ENCODE data around the gene ACKR4.

The ACKR4 gene

GRCh38 chr3:132622148-132622547 lies 25.1 kb downstream of the ACKR4 start:
- H3K9me3 ChIP-seq (ENCODE audit: control insufficient read depth in 2 of 2, low read length in 2 of 2) = no peaks in the 10 kb centered on the region
- H3K36me3 ChIP-seq (ENCODE audit: control insufficient read depth in 2 of 2, insufficient read depth in 2 of 2, low read length in 2 of 2) = peaks cover 5 to 10% of the 10 kb centered on the region in 2 donors
- H3K27me3 ChIP-seq (ENCODE audit: control insufficient read depth in 1 of 2, insufficient read depth in 2 of 2, low read length in 2 of 2) = no peaks in the 10 kb centered on the region
- no peak overlapping the region for H3K9ac ChIP-seq (ENCODE audit: low read length in 2 of 2)
- no peaks in the 10 kb centered on the region for H3K4me1 ChIP-seq (ENCODE audit: control insufficient read depth, insufficient read depth, low read length)
- H3K27ac ChIP-seq (ENCODE audit: low read length) = no peak overlapping the region
- H3K4me3 ChIP-seq (ENCODE audit: low read length in 2 of 2) = no peak overlapping the region

GRCh38 chr3:132622761-132623160 lies 25.7 kb downstream of the ACKR4 start:
- H3K27ac ChIP-seq (ENCODE audit: low read length) = no peak overlapping the region
- no peaks in the 10 kb centered on the region for H3K9me3 ChIP-seq (ENCODE audit: control insufficient read depth in 2 of 2, low read length in 2 of 2)
- H3K4me3 ChIP-seq (ENCODE audit: low read length in 2 of 2) = no peak overlapping the region
- H3K9ac ChIP-seq (ENCODE audit: low read length in 2 of 2) = no peak overlapping the region
- no peaks in the 10 kb centered on the region for H3K27me3 ChIP-seq (ENCODE audit: control insufficient read depth in 1 of 2, insufficient read depth in 2 of 2, low read length in 2 of 2)
- no peaks in the 10 kb centered on the region for H3K4me1 ChIP-seq (ENCODE audit: control insufficient read depth, insufficient read depth, low read length)
- peaks cover 5 to 10% of the 10 kb centered on the region in 2 donors for H3K36me3 ChIP-seq (ENCODE audit: control insufficient read depth in 2 of 2, insufficient read depth in 2 of 2, low read length in 2 of 2)

- Histone ChIP-seq H3K9ac (ENCODE audit: low read length in 2 of 2) (no peak overlapping the region), H3K27ac (ENCODE audit: low read length) (no peak overlapping the region), H3K36me3 (ENCODE audit: control insufficient read depth in 2 of 2, insufficient read depth in 2 of 2, low read length in 2 of 2) (peaks cover 8 to 10% of the 10 kb centered on the region in 2 donors), H3K4me3 (ENCODE audit: low read length in 2 of 2) (no peak overlapping the region), H3K27me3 (ENCODE audit: control insufficient read depth in 1 of 2, insufficient read depth in 2 of 2, low read length in 2 of 2) (no peaks in the 10 kb centered on the region), H3K4me1 (ENCODE audit: control insufficient read depth, insufficient read depth, low read length) (no peaks in the 10 kb centered on the region), H3K9me3 (ENCODE audit: control insufficient read depth in 2 of 2, low read length in 2 of 2) (no peaks in the 10 kb centered on the region)
Measured at GRCh38 chr3:132623646-132624045, 26.6 kb downstream of the ACKR4 start.

GRCh38 chr3:132624790-132625189 lies 27.7 kb downstream of the ACKR4 start:
- H3K27me3 ChIP-seq (ENCODE audit: control insufficient read depth in 1 of 2, insufficient read depth in 2 of 2, low read length in 2 of 2) = no peaks in the 10 kb centered on the region
- H3K4me3 ChIP-seq (ENCODE audit: low read length in 2 of 2) = no peak overlapping the region
- no peak overlapping the region for H3K9ac ChIP-seq (ENCODE audit: low read length in 2 of 2)
- H3K27ac ChIP-seq (ENCODE audit: low read length) = no peak overlapping the region
- peaks cover 8 to 10% of the 10 kb centered on the region in 2 donors for H3K36me3 ChIP-seq (ENCODE audit: control insufficient read depth in 2 of 2, insufficient read depth in 2 of 2, low read length in 2 of 2)
- no peaks in the 10 kb centered on the region for H3K9me3 ChIP-seq (ENCODE audit: control insufficient read depth in 2 of 2, low read length in 2 of 2)
- H3K4me1 ChIP-seq (ENCODE audit: control insufficient read depth, insufficient read depth, low read length) = no peaks in the 10 kb centered on the region

GRCh38 chr3:132625613-132626012 lies 28.5 kb downstream of the ACKR4 start:
- no peaks in the 10 kb centered on the region for H3K4me1 ChIP-seq (ENCODE audit: control insufficient read depth, insufficient read depth, low read length)
- no peak overlapping the region for H3K9ac ChIP-seq (ENCODE audit: low read length in 2 of 2)
- peaks cover 8 to 10% of the 10 kb centered on the region in 2 donors for H3K36me3 ChIP-seq (ENCODE audit: control insufficient read depth in 2 of 2, insufficient read depth in 2 of 2, low read length in 2 of 2)
- no peak overlapping the region for H3K27ac ChIP-seq (ENCODE audit: low read length)
- H3K4me3 ChIP-seq (ENCODE audit: low read length in 2 of 2) = no peak overlapping the region
- H3K9me3 ChIP-seq (ENCODE audit: control insufficient read depth in 2 of 2, low read length in 2 of 2) = no peaks in the 10 kb centered on the region
- H3K27me3 ChIP-seq (ENCODE audit: control insufficient read depth in 1 of 2, insufficient read depth in 2 of 2, low read length in 2 of 2) = no peaks in the 10 kb centered on the region

GRCh38 chr3:132626955-132627354 lies 29.9 kb downstream of the ACKR4 start:
- no peak overlapping the region for H3K9ac ChIP-seq (ENCODE audit: low read length in 2 of 2)
- H3K4me3 ChIP-seq (ENCODE audit: low read length in 2 of 2) = no peak overlapping the region
- H3K9me3 ChIP-seq (ENCODE audit: control insufficient read depth in 2 of 2, low read length in 2 of 2) = no peaks in the 10 kb centered on the region
- no peaks in the 10 kb centered on the region for H3K27me3 ChIP-seq (ENCODE audit: control insufficient read depth in 1 of 2, insufficient read depth in 2 of 2, low read length in 2 of 2)
- H3K27ac ChIP-seq (ENCODE audit: low read length) = no peak overlapping the region
- no peaks in the 10 kb centered on the region for H3K4me1 ChIP-seq (ENCODE audit: control insufficient read depth, insufficient read depth, low read length)
- peaks cover 8 to 10% of the 10 kb centered on the region in 2 donors for H3K36me3 ChIP-seq (ENCODE audit: control insufficient read depth in 2 of 2, insufficient read depth in 2 of 2, low read length in 2 of 2)

- H3K36me3 ChIP-seq (ENCODE audit: control insufficient read depth in 2 of 2, insufficient read depth in 2 of 2, low read length in 2 of 2) = peaks cover 8 to 10% of the 10 kb centered on the region in 2 donors
Measured at GRCh38 chr3:132628157-132628556, 31.1 kb downstream of the ACKR4 start.

GRCh38 chr3:132629928-132630327 lies 32.9 kb downstream of the ACKR4 start:
- no peaks in the 10 kb centered on the region for H3K27me3 ChIP-seq (ENCODE audit: control insufficient read depth in 1 of 2, insufficient read depth in 2 of 2, low read length in 2 of 2)
- H3K9me3 ChIP-seq (ENCODE audit: control insufficient read depth in 2 of 2, low read length in 2 of 2) = no peaks in the 10 kb centered on the region
- H3K9ac ChIP-seq (ENCODE audit: low read length in 2 of 2) = no peak overlapping the region
- no peaks in the 10 kb centered on the region for H3K4me1 ChIP-seq (ENCODE audit: control insufficient read depth, insufficient read depth, low read length)
- H3K36me3 ChIP-seq (ENCODE audit: control insufficient read depth in 2 of 2, insufficient read depth in 2 of 2, low read length in 2 of 2) = peaks cover 8 to 10% of the 10 kb centered on the region in 2 donors
- H3K4me3 ChIP-seq (ENCODE audit: low read length in 2 of 2) = no peak overlapping the region
- no peak overlapping the region for H3K27ac ChIP-seq (ENCODE audit: low read length)

More at GRCh38 chr3:132628157-132628556, 31.1 kb downstream of the ACKR4 start:
- Histone ChIP-seq H3K9me3 (ENCODE audit: control insufficient read depth in 2 of 2, low read length in 2 of 2) (no peaks in the 10 kb centered on the region), H3K9ac (ENCODE audit: low read length in 2 of 2) (no peak overlapping the region), H3K27me3 (ENCODE audit: control insufficient read depth in 1 of 2, insufficient read depth in 2 of 2, low read length in 2 of 2) (no peaks in the 10 kb centered on the region), H3K4me1 (ENCODE audit: control insufficient read depth, insufficient read depth, low read length) (no peaks in the 10 kb centered on the region), H3K4me3 (ENCODE audit: low read length in 2 of 2) (no peak overlapping the region), H3K27ac (ENCODE audit: low read length) (no peak overlapping the region)

- Histone ChIP-seq H3K9me3 (ENCODE audit: control insufficient read depth in 2 of 2, low read length in 2 of 2) (no peaks in the 10 kb centered on the region), H3K9ac (ENCODE audit: low read length in 2 of 2) (no peak overlapping the region), H3K4me1 (ENCODE audit: control insufficient read depth, insufficient read depth, low read length) (no peaks in the 10 kb centered on the region), H3K4me3 (ENCODE audit: low read length in 2 of 2) (no peak overlapping the region), H3K27ac (ENCODE audit: low read length) (no peak overlapping the region), H3K36me3 (ENCODE audit: control insufficient read depth in 2 of 2, insufficient read depth in 2 of 2, low read length in 2 of 2) (peaks cover 12 to 15% of the 10 kb centered on the region in 2 donors), H3K27me3 (ENCODE audit: control insufficient read depth in 1 of 2, insufficient read depth in 2 of 2, low read length in 2 of 2) (no peaks in the 10 kb centered on the region)
Measured at GRCh38 chr3:132630612-132631011, 33.5 kb downstream of the ACKR4 start.

GRCh38 chr3:132635052-132635451 lies 38.0 kb downstream of the ACKR4 start:
- H3K9me3 ChIP-seq (ENCODE audit: control insufficient read depth in 2 of 2, low read length in 2 of 2) = no peaks in the 10 kb centered on the region
- H3K27ac ChIP-seq (ENCODE audit: low read length) = no peak overlapping the region
- H3K4me3 ChIP-seq (ENCODE audit: low read length in 2 of 2) = no peak overlapping the region
- no peaks in the 10 kb centered on the region for H3K4me1 ChIP-seq (ENCODE audit: control insufficient read depth, insufficient read depth, low read length)
- no peak overlapping the region for H3K9ac ChIP-seq (ENCODE audit: low read length in 2 of 2)
- H3K27me3 ChIP-seq (ENCODE audit: control insufficient read depth in 1 of 2, insufficient read depth in 2 of 2, low read length in 2 of 2) = no peaks in the 10 kb centered on the region
- H3K36me3 ChIP-seq (ENCODE audit: control insufficient read depth in 2 of 2, insufficient read depth in 2 of 2, low read length in 2 of 2) = peaks cover 13 to 21% of the 10 kb centered on the region in 2 donors

- Histone ChIP-seq H3K4me3 (ENCODE audit: low read length in 2 of 2) (no peak overlapping the region), H3K36me3 (ENCODE audit: control insufficient read depth in 2 of 2, insufficient read depth in 2 of 2, low read length in 2 of 2) (peaks cover 17 to 23% of the 10 kb centered on the region in 2 donors), H3K27ac (ENCODE audit: low read length) (no peak overlapping the region), H3K9ac (ENCODE audit: low read length in 2 of 2) (no peak overlapping the region), H3K4me1 (ENCODE audit: control insufficient read depth, insufficient read depth, low read length) (no peaks in the 10 kb centered on the region), H3K27me3 (ENCODE audit: control insufficient read depth in 1 of 2, insufficient read depth in 2 of 2, low read length in 2 of 2) (no peaks in the 10 kb centered on the region), H3K9me3 (ENCODE audit: control insufficient read depth in 2 of 2, low read length in 2 of 2) (no peaks in the 10 kb centered on the region)
Measured at GRCh38 chr3:132637590-132637989, 40.5 kb downstream of the ACKR4 start.
